GM23338 (cell line): Measurements from ENCODE around the gene EPX. TPM values are rescaled to one million over a fixed set of nuclear protein-coding genes. Genes with fewer than 3 reads are reported as not detected.

Experiments
- ATAC-seq: fragments of 200-7000 bp; cut with Tn5 transposase; 3 replicates; pipeline ENCODE4 v1.9.1; 2020
- DNase-seq: peaks from one replicate; pipeline ENCODE4 v3.0.0-alpha.2; 2015; ENCODE audit warnings: low spot score
- H2AFZ ChIP-seq: fragments of 200-600 bp; sonication (generic); 2 replicates; pipeline ENCODE4 v1.8.0; 2016; ENCODE audit warnings: antibody characterized with exemption, mild to moderate bottlenecking, moderate library complexity
- H3F3A ChIP-seq: fragments of 200-600 bp; sonication (generic); replicated peaks from 2 replicates; pipeline ENCODE4 v1.8.0; 2017; ENCODE audit warnings: antibody characterized with exemption, mixed run types, low read depth
- H3K27ac ChIP-seq: fragments of 200-600 bp; sonication (generic); 2 replicates; pipeline ENCODE4 v1.6.1; 2016; ENCODE audit warnings: low read depth
- H3K27me3 ChIP-seq: fragments of 200-600 bp; sonication (generic); 2 replicates; pipeline ENCODE4 v1.8.0; 2016; ENCODE audit warnings: mild to moderate bottlenecking, mixed run types, moderate library complexity; ENCODE audit not compliant: insufficient read depth
- H3K36me3 ChIP-seq: fragments of 200-600 bp; sonication (generic); 2 replicates; pipeline ENCODE4 v1.8.0; 2016; ENCODE audit warnings: mild to moderate bottlenecking; ENCODE audit not compliant: insufficient read depth
- H3K4me1 ChIP-seq: fragments of 200-600 bp; sonication (generic); 2 replicates; pipeline ENCODE4 v1.8.0; 2016; ENCODE audit warnings: mild to moderate bottlenecking, moderate library complexity; ENCODE audit not compliant: insufficient read depth
- H3K4me2 ChIP-seq: fragments of 200-600 bp; sonication (generic); 2 replicates; pipeline ENCODE4 v1.7.1; 2017; ENCODE audit warnings: mixed run types
- H3K4me3 ChIP-seq: fragments of 200-600 bp; sonication (generic); 2 replicates; pipeline ENCODE4 v1.6.1; 2016; ENCODE audit warnings: mixed run types
- H3K79me2 ChIP-seq: fragments of 200-600 bp; sonication (generic); replicated peaks from 2 replicates; pipeline ENCODE4 v1.8.0; 2017; ENCODE audit warnings: mild to moderate bottlenecking; ENCODE audit not compliant: insufficient read depth
- H3K9me2 ChIP-seq: fragments of 200-600 bp; sonication (generic); 2 replicates; pipeline ENCODE4 v1.8.0; 2017; ENCODE audit not compliant: insufficient read depth
- H4K20me1 ChIP-seq: fragments of 200-600 bp; sonication (generic); replicated peaks from 2 replicates; pipeline ENCODE4 v1.8.0; 2017; ENCODE audit warnings: mild to moderate bottlenecking; ENCODE audit not compliant: insufficient read depth
- H3K27ac Mint-ChIP-seq: 2 replicates; pipeline ENCODE4 v1.8.0; 2020; ENCODE audit warnings: inconsistent platforms, mild to moderate bottlenecking, moderate library complexity, mixed read lengths
- H3K27me3 Mint-ChIP-seq: 3 replicates; pipeline ENCODE4 v1.8.0; 2022; ENCODE audit warnings: low read depth, mild to moderate bottlenecking, moderate library complexity, mixed read lengths, inconsistent platforms; ENCODE audit not compliant: insufficient read depth, poor library complexity
- H3K36me3 Mint-ChIP-seq: 3 replicates; pipeline ENCODE4 v1.8.0; 2021; ENCODE audit warnings: low read depth, mild to moderate bottlenecking, inconsistent platforms, moderate library complexity, mixed read lengths
- H3K4me1 Mint-ChIP-seq: 3 replicates; pipeline ENCODE4 v1.8.0; 2020; ENCODE audit warnings: mild to moderate bottlenecking, inconsistent platforms, mixed read lengths
- H3K4me3 Mint-ChIP-seq: 3 replicates; pipeline ENCODE4 v1.8.0; 2021; ENCODE audit warnings: moderate library complexity, mild to moderate bottlenecking, inconsistent platforms, mixed read lengths
- H3K9me3 Mint-ChIP-seq: 3 replicates; pipeline ENCODE4 v1.8.0; 2020; ENCODE audit warnings: moderate library complexity, mild to moderate bottlenecking, inconsistent platforms, mixed read lengths
- CREB1 ChIP-seq: fragments of 250-450 bp; sonication (Bioruptor Pico); IDR thresholded peaks from 2 replicates; pipeline ENCODE4 v1.5.0; 2020; ENCODE audit warnings: low read depth, mild to moderate bottlenecking, moderate library complexity
- CTCF ChIP-seq, 2 experiments: fragments of 200-600 bp in 1 of 2; sonication (generic) in 1 of 2; conservative IDR thresholded peaks; 2 replicates each; pipeline versions ENCODE4 v1.5.1 to v1.6.1; 2016 to 2017; ENCODE audit warnings: antibody characterized with exemption in 2 of 2, low read depth in 2 of 2, mild to moderate bottlenecking in 2 of 2, moderate library complexity in 1 of 2
- ETS1 ChIP-seq: IDR thresholded peaks from 2 replicates; pipeline ENCODE4 v1.6.1; 2016; ENCODE audit warnings: antibody characterized with exemption
- EZH2 ChIP-seq: fragments of 200-600 bp; sonication (generic); IDR thresholded peaks from one replicate; pipeline ENCODE4 v1.8.0; 2017; ENCODE audit warnings: antibody characterized with exemption, mild to moderate bottlenecking, low read depth; ENCODE audit not compliant: unreplicated experiment
- EZH2phosphoT487 ChIP-seq: fragments of 200-600 bp; sonication (generic); IDR thresholded peaks from one replicate; pipeline ENCODE4 v1.8.1; 2018; ENCODE audit warnings: antibody characterized with exemption; ENCODE audit not compliant: unreplicated experiment
- JUNB ChIP-seq: IDR thresholded peaks from one replicate; pipeline ENCODE4 v1.6.1; 2016; ENCODE audit warnings: antibody characterized with exemption; ENCODE audit not compliant: unreplicated experiment
- NANOG ChIP-seq: IDR thresholded peaks from 2 replicates; pipeline ENCODE4 v1.6.1; 2016; ENCODE audit warnings: antibody characterized with exemption, borderline replicate concordance
- POLR2AphosphoS5 ChIP-seq: IDR thresholded peaks from 2 replicates; pipeline ENCODE4 v1.6.1; 2016; ENCODE audit warnings: antibody characterized with exemption, low read depth
- REST ChIP-seq: IDR thresholded peaks from one replicate; pipeline ENCODE4 v1.6.1; 2018; ENCODE audit warnings: antibody characterized with exemption; ENCODE audit not compliant: unreplicated experiment
- STAT1 ChIP-seq: IDR thresholded peaks from one replicate; pipeline ENCODE4 v1.6.1; 2016; ENCODE audit warnings: antibody characterized with exemption; ENCODE audit not compliant: unreplicated experiment
- ZNF114 ChIP-seq: fragments of 250-450 bp; sonication (Bioruptor Pico); IDR thresholded peaks from 2 replicates; pipeline ENCODE4 v1.5.0; 2020; ENCODE audit warnings: mild to moderate bottlenecking, moderate library complexity
- ZNF331 ChIP-seq: fragments of 250-450 bp; sonication (Bioruptor Pico); IDR thresholded peaks from 2 replicates; pipeline ENCODE4 v1.5.0; 2020; ENCODE audit warnings: low read depth, mild to moderate bottlenecking, moderate library complexity
- polyA plus RNA-seq: library from polyadenylated mRNA; unstranded; fragments of >200 nt; fragmentation: Nextera tagmentation; extraction: Ambion mirVana; gene quantifications from 2 replicates; pipeline ENCODE4 v1.2.1, GENCODE V29; 2016
- total RNA-seq: library from RNA; depleted of rRNA; stranded (reverse); fragments of >200 nt; shearing (Covaris generic); gene quantifications from 2 replicates; pipeline ENCODE4 v1.2.3, GENCODE V29; 2014

The EPX gene
- total and polyA plus RNA-seq, 2 experiments from 2014 or later = 0.10 TPM; not detected in 1

GRCh38 chr17:58200024-58200633 is 7.6 kb downstream of the EPX start:
- Mint-ChIP-seq H3K27me3 (peaks cover 15% of the 10 kb centered on the region), H3K27ac (no peak overlapping the region), H3K4me1 (no peaks in the 10 kb centered on the region; the same call in 2 of the 3 replicates), H3K9me3 (no peaks in the 10 kb centered on the region), H3K36me3 (no peaks in the 10 kb centered on the region), H3K4me3 (no peak overlapping the region)
- no peaks in the 10 kb centered on the region for H3K36me3 ChIP-seq
- H3K27ac ChIP-seq = no peak overlapping the region
- H3K4me3 ChIP-seq = no peak overlapping the region
- no peaks in the 10 kb centered on the region for H3K9me2 ChIP-seq
- DNase-seq (peak; percentile 91), ATAC-seq (peak; percentile 96)
- no peaks in the 10 kb centered on the region for H3K79me2 ChIP-seq
- no peaks in the 10 kb centered on the region for H3K4me1 ChIP-seq
- H3K4me2 ChIP-seq = no peak overlapping the region
- no peaks in the 10 kb centered on the region for H4K20me1 ChIP-seq
- 0 out of 2 replicates have a peak, but pooled peaks cover 3% of the 10 kb centered on the region for H3K27me3 ChIP-seq
- H2AFZ ChIP-seq = peak overlapping the region; percentile 81; the same call in 1 of the 2 replicates
- TF ChIP-seq JUNB (no peak), CTCF (conservative IDR thresholded peaks at IDR 0.05; ENCODE audit: low read depth in 2 of 2) (peak; percentile 77 to 85)
- no peaks in the 10 kb centered on the region for H3F3A ChIP-seq

- no peaks in the 10 kb centered on the region; the same call in 2 of the 3 replicates for H3K36me3 Mint-ChIP-seq
- Histone ChIP-seq H3K36me3 (no peaks in the 10 kb centered on the region), H3K79me2 (no peaks in the 10 kb centered on the region), H2AFZ (no peak overlapping the region), H3K27me3 (0 out of 2 replicates have a peak, but pooled peaks cover 3% of the 10 kb centered on the region), H3K9me2 (no peaks in the 10 kb centered on the region), H3K4me3 (no peak overlapping the region), H3K4me2 (no peak overlapping the region), H3K27ac (no peak overlapping the region), H4K20me1 (no peaks in the 10 kb centered on the region), H3K4me1 (no peaks in the 10 kb centered on the region), H3F3A (no peaks in the 10 kb centered on the region)
- H3K27ac Mint-ChIP-seq = no peak overlapping the region
- H3K4me3 Mint-ChIP-seq = no peak overlapping the region
- peaks cover 13% of the 10 kb centered on the region for H3K27me3 Mint-ChIP-seq
- no peak for DNase-seq
- no peaks in the 10 kb centered on the region for H3K9me3 Mint-ChIP-seq
- no peak for ATAC-seq
- H3K4me1 Mint-ChIP-seq = no peaks in the 10 kb centered on the region; the same call in 2 of the 3 replicates
- TF ChIP-seq ZNF114 (CRISPR knock-in tag) = no peak
- no peak for TF ChIP-seq JUNB
- TF ChIP-seq ETS1 = no peak
- no peak for TF ChIP-seq ZNF331 (CRISPR knock-in tag)
- TF ChIP-seq CREB1 (CRISPR knock-in tag) = no peak
- TF ChIP-seq CTCF (conservative IDR thresholded peaks at IDR 0.05; ENCODE audit: low read depth in 2 of 2) = no peak
- TF ChIP-seq STAT1 = no peak
- TF ChIP-seq POLR2AphosphoS5 = no peak
- no peak for TF ChIP-seq REST
- no peak for TF ChIP-seq EZH2
- TF ChIP-seq NANOG = no peak
- TF ChIP-seq EZH2phosphoT487 = no peak
These were observed 10.3 kb downstream of the EPX start for GRCh38 chr17:58202859-58203258.
